Uterus (tissue), 2 donors: ENCODE results near the gene MYL7.

ENCODE experiments used
- CTCF ChIP-seq, 4 experiments: fragments of 200-600 bp in 2 of 4; fragments of 450-650 bp in 2 of 4; sonication (generic) in 2 of 4; IDR thresholded peaks; one replicate each; pipeline ENCODE4 v1.5.1; 2016 to 2019; ENCODE audit warnings: antibody characterized with exemption in 4 of 4, mild to moderate bottlenecking in 2 of 4, moderate library complexity in 1 of 4
- POLR2A ChIP-seq, 2 donors: fragments of 450-650 bp; IDR thresholded peaks; one replicate each; pipeline ENCODE4 v1.6.1; 2016; ENCODE audit warnings: antibody characterized with exemption in 2 of 2, mild to moderate bottlenecking in 1 of 2, moderate library complexity in 1 of 2

GRCh38 chr7:44101303-44101965 lies 39.7 kb downstream of the MYL7 start:
- TF ChIP-seq CTCF (IDR thresholded peaks at IDR 0.05) (no peak), POLR2A (IDR thresholded peaks at IDR 0.05) (no peak)
